Activated naive CD4-positive, alpha-beta T cell treated with anti-CD3 and anti-CD28 coated beads, Interleukin-2, amount 50 U/mL, for 72 hours (primary cell): ENCODE measurements around the gene ZIC4. TPM values are rescaled to one million over a fixed set of nuclear protein-coding genes. Genes with fewer than 3 reads are reported as not detected.

ENCODE experiments used
- ATAC-seq, 2 donors: fragments of 150-1000 bp; cut with Tn5 transposase; 2 replicates each; pipeline ENCODE4 v1.10.0; 2021; ENCODE audit warnings: mild to moderate bottlenecking in 2 of 2, moderate library complexity in 2 of 2
- DNase-seq, 2 donors: peaks; one replicate each; pipeline ENCODE4 v3.0.0; 2021 to 2022; ENCODE audit warnings: low spot score in 2 of 2
- H3K27ac Mint-ChIP-seq, 2 donors: one replicate each; pipeline ENCODE4 v1.8.0; 2022; ENCODE audit warnings: mild to moderate bottlenecking in 2 of 2, mixed read lengths in 2 of 2
- H3K36me3 Mint-ChIP-seq, 2 donors: one replicate each; pipeline ENCODE4 v1.8.0; 2022; ENCODE audit warnings: mixed read lengths in 2 of 2
- H3K9me3 Mint-ChIP-seq, 2 donors: one replicate each; pipeline ENCODE4 v1.8.0; 2022; ENCODE audit warnings: mixed read lengths in 2 of 2
- total RNA-seq, 2 donors: library from RNA; stranded (reverse); gene quantifications; one replicate each; pipeline ENCODE4 v1.2.3, GENCODE V29; 2022

Gene ZIC4
- total RNA-seq, 2 donors from 2014 or later: not detected

GRCh38 chr3:147410526-147411237 is 4.3 kb upstream of the ZIC4 start:
- peaks cover 47 to 55% of the 10 kb centered on the region in 2 donors for H3K36me3 Mint-ChIP-seq
- H3K9me3 Mint-ChIP-seq: peaks cover 9 to 14% of the 10 kb centered on the region in 2 donors
- DNase-seq (no peak), ATAC-seq (no peak)
- H3K27ac Mint-ChIP-seq: peak overlapping the region in 1 of 2 donors; percentile 94

GRCh38 chr3:147410116-147410525 is 3.8 kb upstream of the ZIC4 start:
- H3K36me3 Mint-ChIP-seq: peaks cover 50 to 59% of the 10 kb centered on the region in 2 donors
- DNase-seq (no peak), ATAC-seq (no peak)
- no peak overlapping the region for H3K27ac Mint-ChIP-seq
- H3K9me3 Mint-ChIP-seq: peaks cover 10 to 15% of the 10 kb centered on the region in 2 donors

DNA sequence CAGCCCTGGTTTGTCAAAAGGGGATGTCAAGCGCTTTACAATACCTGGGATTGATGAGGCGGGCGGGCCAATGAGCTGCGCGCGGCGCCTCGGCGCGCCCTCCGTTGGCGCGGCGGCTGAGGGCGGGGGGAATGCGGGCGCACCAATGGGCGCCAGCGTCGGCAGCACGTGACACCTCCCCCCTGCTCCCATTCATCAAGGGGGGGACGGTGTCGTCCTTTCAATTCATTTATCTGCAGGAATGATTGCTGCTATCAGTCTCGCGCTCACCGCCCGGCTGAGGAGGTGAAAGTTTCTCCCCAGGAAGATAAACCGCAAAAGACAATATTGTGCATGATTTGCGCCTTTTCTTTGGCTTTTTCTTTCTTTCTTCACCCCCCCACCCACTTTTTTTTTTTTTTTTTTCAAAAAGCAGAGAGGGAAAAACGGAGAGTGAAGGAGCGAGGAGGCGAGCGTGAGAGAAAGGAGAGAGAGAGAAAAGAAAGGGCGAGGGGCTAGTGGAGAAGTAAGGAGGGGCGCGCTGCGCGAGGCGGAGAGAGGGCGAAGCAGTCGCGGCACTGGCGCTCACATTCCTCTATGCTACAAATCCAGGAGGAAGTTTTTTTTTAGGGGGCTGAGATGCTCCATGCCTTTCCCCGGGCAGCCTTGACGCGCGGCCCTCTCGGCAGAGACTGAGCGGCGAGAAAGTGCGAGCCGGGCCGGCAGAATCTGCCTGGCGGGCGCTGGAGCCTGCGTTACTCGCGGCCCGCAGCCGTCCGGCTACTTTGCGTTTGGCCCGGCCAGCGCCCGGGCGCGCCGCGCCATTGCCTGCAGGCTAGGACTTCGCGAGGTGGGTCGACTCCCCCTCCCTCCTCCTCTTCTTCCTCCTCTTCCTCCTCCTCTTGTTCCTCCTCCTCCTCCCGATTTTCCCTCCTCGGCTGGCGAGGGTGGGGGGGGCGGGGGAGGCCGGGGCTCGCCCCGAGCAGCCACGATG is 3.1 kb upstream of the ZIC4 start, which contains the start of gene ZIC1:
Gene ZIC1 (plus strand): TSS at position 223 of the 973 bp plus-strand sequence. CDS start 748 bp downstream, at position 971.
- DNase-seq (no peak), ATAC-seq (no peak)
- H3K9me3 Mint-ChIP-seq: peaks cover 13 to 17% of the 10 kb centered on the region in 2 donors
- H3K27ac Mint-ChIP-seq: peak within 1 kb of the TSS in 1 of 2 donors; percentile 96
- peaks cover 54 to 66% of the 10 kb centered on the region in 2 donors for H3K36me3 Mint-ChIP-seq

DNA sequence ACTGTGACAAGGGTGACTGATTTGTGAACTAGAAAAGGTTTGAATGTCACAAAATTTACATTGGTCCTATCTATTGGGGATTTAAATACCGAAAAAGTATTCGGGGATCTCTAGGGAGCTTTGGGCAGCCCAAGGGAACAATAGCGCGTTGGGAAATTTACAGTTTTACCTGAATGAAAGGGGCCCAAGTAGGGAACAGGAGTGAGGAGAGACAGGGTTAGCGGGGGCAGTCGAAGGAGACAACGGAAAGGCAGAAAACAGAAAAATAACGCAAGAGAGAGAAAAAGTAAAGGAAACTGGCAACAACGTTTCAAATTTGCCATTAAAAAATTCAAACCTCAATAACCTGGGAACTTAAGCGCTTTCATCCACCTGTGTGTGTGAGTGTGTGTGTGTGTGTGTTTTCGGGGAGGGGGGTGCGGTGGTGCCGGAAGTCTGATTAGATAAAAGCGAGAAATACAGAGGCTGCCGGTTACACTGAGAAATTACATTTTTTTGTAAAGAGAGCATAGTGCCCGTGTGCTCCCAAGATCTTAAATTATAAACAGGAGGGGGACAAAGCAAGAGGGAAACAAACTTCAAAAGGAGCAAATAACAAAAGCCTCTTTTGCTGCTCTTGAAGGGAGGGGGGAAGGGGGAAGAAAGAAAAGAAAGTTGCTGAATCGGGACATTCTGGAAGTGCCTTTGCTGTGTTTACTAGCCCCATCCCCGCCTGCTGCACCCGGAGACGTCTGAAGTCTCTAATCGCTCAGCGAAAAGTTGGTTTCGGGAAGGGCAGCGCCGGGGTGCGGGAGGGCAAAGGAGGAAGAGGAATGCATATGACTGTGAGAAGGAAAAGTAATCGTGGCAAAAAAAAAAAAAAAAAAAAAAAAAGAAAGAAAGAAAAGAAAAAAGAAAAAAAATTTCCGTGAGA is 2.1 kb upstream of the ZIC4 start:
- ATAC-seq (no peak), DNase-seq (no peak)
- Mint-ChIP-seq H3K27ac (peak overlapping the region in 1 of 2 donors; percentile 96), H3K36me3 (peaks cover 51 to 73% of the 10 kb centered on the region in 2 donors), H3K9me3 (peaks cover 13 to 17% of the 10 kb centered on the region in 2 donors)

DNA sequence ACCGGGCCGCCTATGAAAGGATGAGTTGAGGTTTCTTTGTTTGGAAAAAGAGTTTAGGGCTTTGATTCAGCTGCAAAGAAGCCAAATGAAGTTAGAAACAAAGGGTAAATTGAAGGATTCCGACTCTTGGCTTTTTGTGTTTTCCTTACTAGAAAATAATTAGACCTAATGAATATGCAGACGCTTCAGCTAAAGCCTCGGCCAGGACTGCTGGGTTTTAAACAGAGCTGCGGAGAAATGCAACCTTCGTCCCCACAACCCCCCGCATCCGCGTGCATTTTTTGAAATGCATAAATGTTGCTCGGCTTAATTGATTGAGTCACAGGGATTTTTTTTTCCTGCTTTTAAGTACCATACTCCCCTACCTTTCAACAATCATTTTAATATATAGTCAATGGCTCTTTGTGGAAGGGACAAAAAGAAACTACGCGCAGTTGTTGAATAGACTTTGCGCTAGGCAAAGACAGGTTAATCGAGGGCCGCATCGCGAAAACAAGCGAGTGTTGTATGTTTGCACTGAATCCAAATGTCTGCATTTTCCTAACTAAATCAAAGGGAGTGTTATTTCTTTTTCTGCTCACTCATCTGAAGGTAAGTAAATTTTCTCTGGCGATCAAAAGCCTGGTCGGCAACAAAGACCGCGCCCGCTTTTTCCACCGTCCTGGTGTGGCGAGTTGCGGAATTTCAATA is 1.3 kb upstream of the ZIC4 start:
- ATAC-seq: no peak
- DNase-seq: no peak
- Mint-ChIP-seq H3K9me3 (peaks cover 13 to 17% of the 10 kb centered on the region in 2 donors), H3K27ac (peak overlapping the region in 1 of 2 donors; percentile 95), H3K36me3 (peaks cover 46 to 70% of the 10 kb centered on the region in 2 donors)

DNA sequence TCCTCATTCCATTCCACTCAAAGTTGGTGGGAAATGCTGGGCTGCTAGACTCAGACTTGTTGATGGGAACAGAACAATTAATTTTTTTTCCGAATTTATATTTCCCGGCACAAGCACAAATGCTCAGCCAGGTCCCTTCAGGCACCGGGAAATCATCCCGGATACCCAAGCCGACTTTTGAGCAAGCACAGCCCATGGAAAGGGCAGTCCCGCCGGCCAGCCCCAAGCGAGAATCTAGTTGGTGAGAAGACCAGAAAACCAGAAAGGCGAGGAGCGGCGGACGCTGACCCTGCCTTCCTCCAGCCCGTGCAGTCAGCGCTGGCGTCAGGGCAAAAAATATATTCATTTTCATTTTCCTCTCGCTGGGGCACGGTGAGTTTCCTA is 763 bp upstream of the ZIC4 start:
- Mint-ChIP-seq H3K9me3 (peaks cover 13 to 17% of the 10 kb centered on the region in 2 donors), H3K36me3 (peaks cover 43 to 68% of the 10 kb centered on the region in 2 donors), H3K27ac (peak overlapping the region in 1 of 2 donors; percentile 22)
- DNase-seq (no peak), ATAC-seq (no peak)

GRCh38 chr3:147405231-147406027 is 914 bp downstream of the ZIC4 start:
- DNase-seq (no peak), ATAC-seq (no peak)
- no peak overlapping the region for H3K27ac Mint-ChIP-seq
- H3K36me3 Mint-ChIP-seq: peaks cover 30 to 64% of the 10 kb centered on the region in 2 donors
- H3K9me3 Mint-ChIP-seq: peaks cover 11 to 13% of the 10 kb centered on the region in 2 donors

DNA sequence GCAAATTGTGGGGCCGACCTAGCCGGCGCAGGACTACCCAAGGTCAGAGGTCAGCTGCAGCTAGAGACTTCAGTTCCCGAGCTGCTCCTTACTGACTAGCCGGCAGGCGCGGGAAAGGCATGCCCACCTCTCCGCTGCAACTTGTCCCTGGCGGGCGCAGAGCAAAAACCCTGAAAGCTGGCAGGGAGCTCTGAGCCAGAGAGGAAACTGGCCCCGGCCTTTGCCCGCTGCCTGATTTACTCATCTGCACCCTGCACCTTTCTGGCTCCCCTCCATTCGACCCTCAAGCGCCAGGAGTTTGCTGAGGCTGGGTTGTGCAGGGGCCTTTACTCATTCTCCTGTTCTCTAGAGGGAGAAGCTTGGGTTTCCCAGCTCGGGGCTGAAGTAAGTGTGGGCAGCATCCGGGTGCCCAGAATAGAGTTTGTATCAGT is 1.5 kb downstream of the ZIC4 start:
- ATAC-seq (no peak), DNase-seq (no peak)
- H3K36me3 Mint-ChIP-seq: peaks cover 30 to 64% of the 10 kb centered on the region in 2 donors
- peaks cover 11 to 13% of the 10 kb centered on the region in 2 donors for H3K9me3 Mint-ChIP-seq
- H3K27ac Mint-ChIP-seq: no peak overlapping the region

DNA sequence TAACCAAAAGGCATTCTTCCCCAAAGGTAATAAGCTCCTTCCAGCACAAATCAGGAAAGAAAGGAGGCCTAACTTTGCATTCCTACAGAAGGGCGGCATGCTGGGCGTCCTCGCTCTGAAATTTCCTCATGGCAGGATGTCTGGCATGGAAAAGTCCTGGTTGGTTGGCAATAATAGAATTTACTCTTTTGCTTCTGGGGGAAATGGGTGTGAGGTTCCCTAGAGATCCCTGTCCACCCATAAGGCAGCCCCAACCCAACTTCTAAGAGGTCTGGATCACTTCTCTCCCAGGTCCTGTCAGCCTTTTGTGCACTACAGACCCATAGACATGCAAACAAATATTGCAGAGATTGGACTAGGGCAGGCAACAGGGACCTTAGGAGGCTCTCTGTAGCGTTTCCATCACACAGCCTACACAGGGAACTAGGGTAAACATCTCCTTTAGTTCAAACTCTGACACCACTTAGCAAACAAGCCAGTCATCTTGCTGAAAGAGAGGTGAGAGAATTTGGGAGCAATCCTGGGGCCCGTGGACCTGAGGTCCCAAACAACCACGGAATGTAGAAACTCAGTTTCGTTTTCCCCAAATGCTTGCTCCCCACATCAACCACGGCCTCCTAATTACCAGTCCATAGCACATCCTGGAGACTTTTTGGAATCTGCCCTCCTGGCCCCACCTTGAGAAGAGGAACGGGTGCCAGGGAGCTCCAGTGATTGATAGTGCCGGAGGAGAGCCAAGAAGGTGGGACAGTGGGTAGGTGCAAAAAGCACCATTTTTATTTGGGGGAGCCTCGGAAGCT is 2.1 kb downstream of the ZIC4 start:
- ATAC-seq (no peak), DNase-seq (no peak)
- Mint-ChIP-seq H3K36me3 (peaks cover 30 to 66% of the 10 kb centered on the region in 2 donors), H3K9me3 (peaks cover 12 to 13% of the 10 kb centered on the region in 2 donors), H3K27ac (no peak overlapping the region)

- peaks cover 10 to 15% of the 10 kb centered on the region in 2 donors for H3K9me3 Mint-ChIP-seq
- DNase-seq (no peak), ATAC-seq (no peak)
- H3K27ac Mint-ChIP-seq: no peak overlapping the region
- H3K36me3 Mint-ChIP-seq: peaks cover 25 to 63% of the 10 kb centered on the region in 2 donors
Measured at GRCh38 chr3:147403511-147403910, 2.8 kb downstream of the ZIC4 start.

GRCh38 chr3:147402159-147402558 is 4.2 kb downstream of the ZIC4 start:
- Mint-ChIP-seq H3K27ac (no peak overlapping the region), H3K36me3 (peaks cover 21 to 50% of the 10 kb centered on the region in 2 donors), H3K9me3 (peaks cover 4 to 10% of the 10 kb centered on the region in 2 donors)
- DNase-seq (no peak), ATAC-seq (no peak)

- ATAC-seq: no peak
- H3K27ac Mint-ChIP-seq: no peak overlapping the region
- H3K36me3 Mint-ChIP-seq: peaks cover 14 to 42% of the 10 kb centered on the region in 2 donors
- DNase-seq: no peak
- H3K9me3 Mint-ChIP-seq: peaks cover 4 to 7% of the 10 kb centered on the region in 2 donors
Measured at GRCh38 chr3:147401421-147401820, 4.9 kb downstream of the ZIC4 start.

DNA sequence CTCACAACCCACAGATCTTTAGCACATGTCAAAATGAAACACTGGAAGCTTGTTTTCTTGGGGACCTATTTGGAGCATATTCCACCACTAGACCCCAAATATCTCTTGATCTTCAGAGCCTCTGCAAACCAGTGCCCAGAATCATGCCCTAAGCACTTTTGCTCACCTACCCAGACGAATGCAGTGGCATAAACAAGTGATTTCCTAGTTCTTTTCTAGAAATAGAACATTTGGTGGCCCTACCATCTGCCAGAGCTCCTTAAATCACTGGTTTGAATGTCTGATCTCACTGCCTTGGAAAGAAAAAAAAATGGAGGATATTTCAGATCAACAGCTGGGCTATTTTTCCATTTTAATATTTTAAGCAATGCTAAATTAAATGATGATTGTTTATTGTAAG is 5.3 kb downstream of the ZIC4 start:
- Mint-ChIP-seq H3K36me3 (peaks cover 14 to 41% of the 10 kb centered on the region in 2 donors), H3K9me3 (peaks cover 4 to 7% of the 10 kb centered on the region in 2 donors), H3K27ac (no peak overlapping the region)
- DNase-seq (no peak), ATAC-seq (no peak)

GRCh38 chr3:147400111-147400510 is 6.2 kb downstream of the ZIC4 start:
- Mint-ChIP-seq H3K9me3 (peaks cover 2 to 6% of the 10 kb centered on the region in 2 donors), H3K36me3 (peaks cover 11 to 38% of the 10 kb centered on the region in 2 donors), H3K27ac (no peak overlapping the region)
- ATAC-seq: no peak
- no peak for DNase-seq
